ENCODE measurements around the gene YWHAE.

- TF ChIP-seq CTCF (conservative IDR thresholded peaks at IDR 0.05; ENCODE audit: low read length) = no peak
- no peak for TF ChIP-seq EZH2phosphoT487 (IDR thresholded peaks at IDR 0.05; ENCODE audit: borderline replicate concordance, low read depth, low read length)
Observed at GRCh38 chr17:1414634-1415033, 14.6 kb upstream of the YWHAE start.
